KOPT-K1 (cell line): Measurements from ENCODE around the gene ASXL2.
"Not testable (repeated sequence)": the region's sequence is repeated elsewhere in the genome, so short reads cannot be mapped to it uniquely, and the experiment has no call there.

ENCODE experiments used
- H3K27ac ChIP-seq: fragments of 200-600 bp; sonication (generic); 2 replicates; pipeline ENCODE4 v1.5.1; 2016; ENCODE audit warnings: antibody characterized with exemption, mild to moderate bottlenecking, low read depth, low read length; ENCODE audit not compliant: poor library complexity, severe bottlenecking
- H3K36me3 ChIP-seq: fragments of 200-600 bp; sonication (generic); 2 replicates; pipeline ENCODE4 v1.5.1; 2017; ENCODE audit warnings: antibody characterized with exemption, mild to moderate bottlenecking, low read length, moderate library complexity; ENCODE audit not compliant: insufficient read depth
- H3K9me3 ChIP-seq: fragments of 200-600 bp; sonication (generic); 2 replicates; pipeline ENCODE4 v1.5.1; 2017; ENCODE audit warnings: antibody characterized with exemption, low read length, mild to moderate bottlenecking; ENCODE audit not compliant: insufficient read depth, poor library complexity, severe bottlenecking

The ASXL2 gene

GRCh38 chr2:25856377-25856776, 21.9 kb downstream of the ASXL2 start:
- Histone ChIP-seq H3K9me3 (no peaks in the 10 kb centered on the region), H3K27ac (no peak overlapping the region), H3K36me3 (peaks cover 7% of the 10 kb centered on the region; the same call in 1 of the 2 replicates)

GRCh38 chr2:25855065-25855464, 23.2 kb downstream of the ASXL2 start:
- no peak overlapping the region for H3K27ac ChIP-seq
- H3K36me3 ChIP-seq, result peaks cover 7% of the 10 kb centered on the region; the same call in 1 of the 2 replicates
- no peaks in the 10 kb centered on the region for H3K9me3 ChIP-seq

GRCh38 chr2:25854613-25855012, 23.7 kb downstream of the ASXL2 start:
- no peaks in the 10 kb centered on the region for H3K9me3 ChIP-seq
- H3K36me3 ChIP-seq, result peaks cover 7% of the 10 kb centered on the region; the same call in 1 of the 2 replicates
- no peak overlapping the region for H3K27ac ChIP-seq

- no peak overlapping the region for H3K27ac ChIP-seq
- H3K36me3 ChIP-seq, result peaks cover 7% of the 10 kb centered on the region; the same call in 1 of the 2 replicates
- H3K9me3 ChIP-seq, result no peaks in the 10 kb centered on the region
Observed at GRCh38 chr2:25853038-25853638, 25.1 kb downstream of the ASXL2 start.

GRCh38 chr2:25851740-25852503, 26.4 kb downstream of the ASXL2 start:
- Histone ChIP-seq H3K27ac (no peak overlapping the region), H3K36me3 (peaks cover 7% of the 10 kb centered on the region; the same call in 1 of the 2 replicates), H3K9me3 (no peaks in the 10 kb centered on the region)

- H3K36me3 ChIP-seq, result not testable (repeated sequence)
Observed at GRCh38 chr2:25850400-25850799, 27.9 kb downstream of the ASXL2 start.

GRCh38 chr2:25849350-25849749, 28.9 kb downstream of the ASXL2 start:
- not testable (repeated sequence) for H3K27ac ChIP-seq, H3K36me3 ChIP-seq, H3K9me3 ChIP-seq

More at GRCh38 chr2:25850400-25850799, 27.9 kb downstream of the ASXL2 start:
- not testable (repeated sequence) for H3K27ac ChIP-seq, H3K9me3 ChIP-seq

GRCh38 chr2:25845843-25846505, 32.3 kb downstream of the ASXL2 start:
- H3K27ac ChIP-seq, result no peak overlapping the region
- H3K9me3 ChIP-seq, result no peaks in the 10 kb centered on the region
- peaks cover 27% of the 10 kb centered on the region for H3K36me3 ChIP-seq

GRCh38 chr2:25844089-25844488, 34.2 kb downstream of the ASXL2 start:
- no peak overlapping the region for H3K27ac ChIP-seq
- peaks cover 28% of the 10 kb centered on the region for H3K36me3 ChIP-seq
- no peaks in the 10 kb centered on the region for H3K9me3 ChIP-seq

GRCh38 chr2:25842155-25842554, 36.1 kb downstream of the ASXL2 start:
- Histone ChIP-seq H3K27ac (no peak overlapping the region), H3K9me3 (no peaks in the 10 kb centered on the region), H3K36me3 (peaks cover 28% of the 10 kb centered on the region)

GRCh38 chr2:25838152-25838756, 40.0 kb downstream of the ASXL2 start:
- Histone ChIP-seq H3K36me3 (peaks cover 26% of the 10 kb centered on the region), H3K27ac (no peak overlapping the region), H3K9me3 (peaks cover 5% of the 10 kb centered on the region)

- peaks cover 26% of the 10 kb centered on the region for H3K36me3 ChIP-seq
- no peak overlapping the region for H3K27ac ChIP-seq
- peaks cover 16% of the 10 kb centered on the region for H3K9me3 ChIP-seq
Observed at GRCh38 chr2:25835906-25836305, 42.4 kb downstream of the ASXL2 start.

- H3K36me3 ChIP-seq, result peaks cover 25% of the 10 kb centered on the region
- H3K9me3 ChIP-seq, result peaks cover 16% of the 10 kb centered on the region
- H3K27ac ChIP-seq, result no peak overlapping the region
Observed at GRCh38 chr2:25833566-25833965, 44.7 kb downstream of the ASXL2 start.

- Histone ChIP-seq H3K9me3 (peaks cover 16% of the 10 kb centered on the region), H3K36me3 (peaks cover 25% of the 10 kb centered on the region), H3K27ac (no peak overlapping the region)
Observed at GRCh38 chr2:25832897-25833296, 45.4 kb downstream of the ASXL2 start.
